GM10248 (cell line): ENCODE data around the gene PHLPP2.

Experiments used
- CTCF ChIA-PET: fragments of 300-600 bp; sonication (Branson Sonifier 250); formaldehyde crosslinking; extraction: SDS; loops from one replicate; lab custom pipeline; 2021; ENCODE audit warnings: antibody characterized with exemption; lab: Yijun Ruan, JAX
- POLR2A ChIA-PET: fragments of 350-650 bp; sonication (Branson Sonifier 250); formaldehyde crosslinking; extraction: SDS; loops from one replicate; lab custom pipeline; 2020; ENCODE audit warnings: antibody characterized with exemption; lab: Yijun Ruan, JAX
- DNase-seq: peaks from one replicate; pipeline ENCODE4 v3.0.0; 2012; ENCODE audit errors: extremely low spot score
- TF ChIP-seq, protein P1 (sequence below): IDR thresholded peaks from 2 replicates; pipeline ENCODE4 v1.5.1; 2012; ENCODE audit warnings: mild to moderate bottlenecking, low read depth; ENCODE audit errors: extremely low read depth, missing control alignments, control extremely low read depth

Gene PHLPP2

DNA sequence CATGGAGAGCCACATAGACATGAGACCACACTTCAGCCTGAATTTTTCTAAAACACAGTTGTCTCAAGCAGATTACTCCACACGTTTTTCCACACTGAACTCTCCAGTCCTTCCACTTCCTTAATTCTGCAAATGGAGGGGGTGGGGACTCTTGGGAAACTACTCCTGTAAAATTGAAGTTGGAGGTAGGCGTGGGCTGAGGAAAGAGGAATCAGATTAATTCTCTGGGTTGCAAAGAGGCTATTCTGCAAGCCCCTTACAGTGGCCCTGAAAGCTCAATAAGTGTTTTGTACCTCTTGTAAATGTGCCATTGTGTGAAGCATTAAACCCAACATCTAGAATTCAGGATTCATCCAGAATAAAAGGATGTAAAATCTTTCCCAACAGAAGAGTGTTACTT, 88.9 kb downstream of the PHLPP2 start:
- DNase-seq, result no peak
- CTCF ChIA-PET, result no interaction called here
- POLR2A ChIA-PET, result no interaction called here
- TF ChIP-seq, protein P1, sequence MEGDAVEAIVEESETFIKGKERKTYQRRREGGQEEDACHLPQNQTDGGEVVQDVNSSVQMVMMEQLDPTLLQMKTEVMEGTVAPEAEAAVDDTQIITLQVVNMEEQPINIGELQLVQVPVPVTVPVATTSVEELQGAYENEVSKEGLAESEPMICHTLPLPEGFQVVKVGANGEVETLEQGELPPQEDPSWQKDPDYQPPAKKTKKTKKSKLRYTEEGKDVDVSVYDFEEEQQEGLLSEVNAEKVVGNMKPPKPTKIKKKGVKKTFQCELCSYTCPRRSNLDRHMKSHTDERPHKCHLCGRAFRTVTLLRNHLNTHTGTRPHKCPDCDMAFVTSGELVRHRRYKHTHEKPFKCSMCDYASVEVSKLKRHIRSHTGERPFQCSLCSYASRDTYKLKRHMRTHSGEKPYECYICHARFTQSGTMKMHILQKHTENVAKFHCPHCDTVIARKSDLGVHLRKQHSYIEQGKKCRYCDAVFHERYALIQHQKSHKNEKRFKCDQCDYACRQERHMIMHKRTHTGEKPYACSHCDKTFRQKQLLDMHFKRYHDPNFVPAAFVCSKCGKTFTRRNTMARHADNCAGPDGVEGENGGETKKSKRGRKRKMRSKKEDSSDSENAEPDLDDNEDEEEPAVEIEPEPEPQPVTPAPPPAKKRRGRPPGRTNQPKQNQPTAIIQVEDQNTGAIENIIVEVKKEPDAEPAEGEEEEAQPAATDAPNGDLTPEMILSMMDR, result no peak

DNA sequence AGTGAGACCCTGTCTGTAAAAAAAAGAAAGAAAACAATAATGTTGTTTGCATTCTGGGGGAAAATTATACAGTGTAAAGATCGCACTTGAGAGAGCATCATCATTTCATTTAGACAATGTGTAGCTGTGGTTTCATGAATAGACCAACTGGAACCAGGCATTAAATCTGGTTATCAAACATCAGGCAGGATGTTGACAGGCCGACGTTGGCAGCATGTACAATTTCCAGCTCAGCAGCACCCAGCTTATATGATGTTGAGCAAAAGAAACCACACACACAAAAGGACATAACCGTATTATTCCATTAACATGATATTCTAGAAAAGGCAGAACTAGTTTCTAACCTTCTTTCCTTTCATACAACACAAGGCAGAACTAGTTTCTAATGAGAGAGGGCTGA, 92.7 kb downstream of the PHLPP2 start:
- CTCF ChIA-PET, result interaction anchor here (1.1 to 2.9 kb wide), 4 partner anchors 13 to 330 kb away, joined by 3 to 13 read pairs (median 4); no protein-coding TSS in a partner anchor
- DNase-seq, result no peak
- POLR2A ChIA-PET, result no interaction called here
- TF ChIP-seq, protein P1, result no peak

DNA sequence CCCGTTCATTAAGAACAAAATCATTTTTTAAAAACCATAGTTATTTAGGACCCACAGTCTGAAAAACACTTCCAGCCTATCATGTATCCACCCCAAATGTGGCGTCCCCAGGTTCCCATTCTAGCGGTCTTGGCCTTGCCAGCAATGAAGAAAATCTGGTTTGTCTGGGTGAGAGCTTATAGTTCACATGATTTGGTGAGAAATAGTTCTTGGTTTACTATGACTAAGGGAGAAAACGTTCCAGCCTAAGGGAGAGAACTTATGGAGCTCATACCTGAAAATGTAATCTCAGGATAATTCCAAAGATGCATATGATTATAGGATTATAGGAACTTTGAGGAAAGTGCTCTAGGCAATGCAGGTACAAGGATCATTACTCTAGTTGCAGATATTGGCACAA, 93.7 kb downstream of the PHLPP2 start:
- POLR2A ChIA-PET, result no interaction called here

DNA sequence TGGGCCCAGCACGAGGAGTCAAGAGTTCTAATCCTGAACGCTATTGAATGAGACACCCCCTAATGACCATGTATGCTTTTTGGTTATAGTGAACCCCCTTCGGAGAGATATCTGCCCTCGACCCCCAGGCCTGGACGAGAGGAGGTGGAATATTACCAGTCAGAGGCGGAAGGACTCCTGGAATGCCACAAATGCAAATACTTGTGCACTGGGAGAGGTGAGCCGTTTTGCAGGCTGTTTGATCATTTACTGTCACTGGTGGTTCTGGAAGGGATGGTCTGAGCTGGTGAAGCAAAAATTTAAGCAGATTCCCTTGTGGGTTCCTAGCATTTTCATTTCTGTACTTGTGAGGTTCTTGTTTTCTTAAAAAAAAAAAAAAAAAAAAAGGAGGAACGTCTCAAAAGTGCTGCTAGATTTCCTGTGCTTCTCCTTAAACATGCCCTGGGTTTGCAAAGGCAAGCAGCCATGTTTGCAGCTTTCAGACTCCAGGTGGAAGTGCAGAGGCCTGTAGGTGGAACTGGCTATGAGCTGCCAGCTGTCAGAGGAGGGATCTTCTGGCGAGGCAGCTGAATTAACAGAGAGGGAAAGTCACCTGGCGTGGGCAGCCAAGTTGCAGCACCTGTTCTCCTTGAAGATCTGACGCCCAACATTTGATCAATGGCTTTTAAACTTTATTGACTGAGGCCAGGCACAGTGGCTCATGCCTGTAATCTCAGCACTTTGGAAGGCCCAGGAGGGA, 95.1 kb downstream of the PHLPP2 start:
- TF ChIP-seq, protein P1, result no peak
- ChIA-PET CTCF (interaction anchor here (1.2 kb wide), 1 partner anchor 19 kb away, joined by 3 read pairs; no protein-coding TSS in a partner anchor), POLR2A (interaction anchor here (0.5 to 0.6 kb wide), 2 partner anchors 15 to 220 kb away, joined by 3 to 5 read pairs; no protein-coding TSS in a partner anchor)
- DNase-seq, result no peak

More for the DNA sequence above, 93.7 kb downstream of the PHLPP2 start:
- TF ChIP-seq, protein P1, result no peak
- CTCF ChIA-PET, result interaction anchor here (1.2 kb wide), 1 partner anchor 12 kb away, joined by 4 read pairs; no protein-coding TSS in a partner anchor
- no peak for DNase-seq

DNA sequence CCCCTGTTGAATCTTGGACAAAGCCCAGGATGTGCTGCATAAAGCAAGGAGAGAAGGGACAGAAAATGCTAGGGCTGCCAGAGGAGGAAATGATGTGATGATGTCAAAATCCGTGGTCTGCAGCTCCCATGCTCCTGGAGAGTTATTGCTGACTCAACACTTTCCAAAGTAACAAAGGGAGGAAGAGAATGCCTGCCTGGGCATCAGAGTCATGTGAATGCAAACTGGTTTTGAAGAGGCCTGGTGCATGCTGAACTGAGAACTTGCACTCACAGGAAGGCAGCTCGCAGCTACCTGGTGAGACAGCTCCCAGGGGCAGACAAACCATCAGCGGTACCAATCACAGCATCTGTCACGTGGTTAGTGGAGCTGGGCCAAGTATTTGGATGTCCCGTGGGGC, 95.7 kb downstream of the PHLPP2 start:
- ChIA-PET POLR2A (interaction anchor here (0.6 kb wide), 1 partner anchor 15 kb away, joined by 5 read pairs; no protein-coding TSS in a partner anchor), CTCF (interaction anchor here (1.2 to 1.5 kb wide), 2 partner anchors 11 to 18 kb away, joined by 3 to 5 read pairs; no protein-coding TSS in a partner anchor)
- DNase-seq, result no peak
- TF ChIP-seq, protein P1, result no peak

DNA sequence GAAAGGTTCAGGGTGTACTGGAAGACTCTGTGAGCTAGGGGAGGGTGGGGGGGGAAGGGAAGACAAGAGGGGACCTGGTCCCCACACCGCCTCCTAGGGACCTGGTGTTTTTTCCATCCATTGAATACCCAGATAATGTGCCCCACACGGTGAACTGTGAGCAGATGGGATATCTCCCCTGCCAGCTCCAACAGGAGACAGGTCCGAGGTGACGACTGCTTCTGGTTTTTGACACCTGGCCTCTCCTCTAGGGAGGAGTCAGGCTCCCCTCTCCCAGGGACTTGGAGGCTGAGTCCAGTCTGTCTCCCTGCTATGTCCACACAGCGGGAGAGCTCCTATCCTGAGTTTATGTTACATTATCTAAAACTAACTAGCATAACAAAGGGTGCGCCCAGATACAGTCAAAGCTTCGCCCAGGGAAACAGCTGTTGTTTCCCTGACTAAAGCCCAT, 96.7 kb downstream of the PHLPP2 start:
- ChIA-PET CTCF (interaction anchor here (0.7 to 1.5 kb wide), 2 partner anchors 10 to 16 kb away, joined by 3 to 5 read pairs; no protein-coding TSS in a partner anchor), POLR2A (no interaction called here)
- DNase-seq, result no peak
- TF ChIP-seq, protein P1, result no peak
